ENCODE results near the gene COL18A1.
"Not testable (repeated sequence)": the region's sequence is repeated elsewhere in the genome, so short reads cannot be mapped to it uniquely, and the experiment has no call there.

COL18A1 gene

DNA sequence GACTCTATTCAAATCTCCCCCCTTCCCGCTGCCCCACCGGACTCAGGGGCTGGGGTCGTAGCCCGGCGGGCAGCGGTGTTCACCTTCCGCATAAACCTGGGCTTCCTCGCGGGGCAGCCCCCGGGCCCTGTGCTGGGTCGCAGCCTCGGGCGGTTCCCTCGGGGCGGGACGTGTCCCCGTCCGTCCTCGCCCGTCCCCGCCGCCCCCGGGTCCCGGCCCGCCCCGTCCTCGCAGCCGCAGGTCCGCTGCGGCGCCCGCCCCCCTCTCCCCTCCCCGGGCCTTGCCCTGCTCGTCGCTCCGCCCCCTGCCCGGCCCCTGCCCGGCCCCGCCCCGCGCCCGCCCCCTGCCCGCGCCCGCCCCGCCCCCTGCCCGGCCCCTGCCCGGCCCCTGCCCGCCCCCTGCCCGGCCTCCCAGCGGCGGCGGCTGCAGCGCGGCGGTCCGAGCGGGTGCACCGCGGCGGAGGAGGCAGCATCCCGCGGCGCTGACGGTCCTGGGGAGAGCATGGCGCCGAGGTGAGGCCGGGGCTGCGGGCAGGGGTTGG lies at the start of gene COL18A1:
TSS of gene COL18A1 (plus strand) at position 436 of the 541 bp plus-strand sequence. CDS start at position 502, 66 bp downstream.
- no peak for DNase-seq

DNA sequence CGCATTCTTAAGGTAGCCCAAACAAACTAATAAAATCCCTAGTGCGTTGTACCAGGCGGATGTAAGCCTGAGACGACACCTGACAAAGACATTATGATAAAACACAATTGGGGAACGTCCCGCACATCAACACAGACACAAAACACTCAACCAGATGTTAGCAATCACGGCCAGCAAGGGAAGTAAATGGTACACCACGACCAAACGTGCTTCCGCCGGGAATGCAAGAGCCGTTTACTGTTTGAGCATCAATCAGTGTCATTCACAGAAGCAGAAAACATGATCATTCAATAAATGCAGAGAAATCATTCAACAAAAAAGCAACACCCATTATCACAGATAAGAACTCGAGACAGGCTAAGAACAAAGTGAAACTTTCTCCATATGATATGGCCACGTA lies 49.4 kb upstream of the COL18A1 start:
- DNase-seq = no peak

DNA sequence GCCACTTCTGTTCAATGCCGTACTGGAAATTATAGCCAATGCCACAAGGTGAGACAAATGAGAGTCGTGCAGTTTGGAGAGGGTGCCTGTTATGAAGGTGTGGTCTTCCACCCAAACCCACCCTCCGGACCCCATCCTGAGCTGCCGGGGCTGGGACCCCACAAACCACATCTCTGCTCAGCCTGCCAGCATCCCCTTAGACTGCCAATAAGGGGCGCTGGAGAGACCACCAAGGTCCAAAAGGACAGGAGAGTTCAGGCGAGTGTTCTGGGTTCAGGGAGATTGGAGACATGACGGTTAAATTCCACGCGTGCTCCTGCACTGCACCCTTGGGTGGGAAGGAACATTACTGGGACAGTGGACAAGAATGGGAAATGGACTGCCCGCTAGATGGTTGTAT lies 48.7 kb upstream of the COL18A1 start:
- DNase-seq = no peak

DNA sequence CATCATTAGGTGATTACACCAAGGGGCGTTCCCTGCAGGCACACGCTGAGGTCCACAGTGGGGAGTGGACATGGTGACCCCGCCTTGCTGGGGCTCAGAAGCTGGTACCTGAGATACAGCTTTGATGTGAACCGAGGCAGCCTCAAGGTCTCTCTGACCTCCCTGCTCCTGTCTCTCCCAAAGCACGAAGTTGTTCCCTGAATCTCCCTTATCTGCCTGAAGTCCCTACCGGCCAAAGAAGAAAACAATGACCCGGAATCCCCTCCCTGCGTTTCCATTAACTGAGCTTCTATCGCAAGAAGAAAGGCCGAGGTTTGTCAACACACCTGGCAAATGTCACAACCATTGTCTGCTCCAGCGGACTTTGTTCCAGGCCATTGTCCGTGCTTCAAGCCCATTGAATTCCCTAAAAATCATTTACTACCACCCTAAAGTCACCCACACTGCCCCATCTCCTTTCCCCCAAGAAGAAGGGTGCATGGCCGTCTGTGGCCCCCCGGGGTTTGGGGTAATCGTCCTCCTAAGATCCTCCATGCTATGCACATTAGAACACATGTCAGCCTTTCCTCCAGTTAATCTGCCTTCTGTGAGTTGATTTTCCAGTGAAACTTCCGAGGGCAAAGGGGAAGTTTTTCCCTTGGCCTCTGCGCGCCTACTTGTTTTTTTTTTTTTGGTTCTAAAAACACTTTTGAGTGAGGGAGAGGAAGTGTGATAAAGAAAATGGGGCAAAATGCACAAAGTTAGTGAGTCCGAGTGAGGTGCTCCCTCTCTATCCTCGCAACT lies 48.1 kb upstream of the COL18A1 start:
- DNase-seq = no peak

DNA sequence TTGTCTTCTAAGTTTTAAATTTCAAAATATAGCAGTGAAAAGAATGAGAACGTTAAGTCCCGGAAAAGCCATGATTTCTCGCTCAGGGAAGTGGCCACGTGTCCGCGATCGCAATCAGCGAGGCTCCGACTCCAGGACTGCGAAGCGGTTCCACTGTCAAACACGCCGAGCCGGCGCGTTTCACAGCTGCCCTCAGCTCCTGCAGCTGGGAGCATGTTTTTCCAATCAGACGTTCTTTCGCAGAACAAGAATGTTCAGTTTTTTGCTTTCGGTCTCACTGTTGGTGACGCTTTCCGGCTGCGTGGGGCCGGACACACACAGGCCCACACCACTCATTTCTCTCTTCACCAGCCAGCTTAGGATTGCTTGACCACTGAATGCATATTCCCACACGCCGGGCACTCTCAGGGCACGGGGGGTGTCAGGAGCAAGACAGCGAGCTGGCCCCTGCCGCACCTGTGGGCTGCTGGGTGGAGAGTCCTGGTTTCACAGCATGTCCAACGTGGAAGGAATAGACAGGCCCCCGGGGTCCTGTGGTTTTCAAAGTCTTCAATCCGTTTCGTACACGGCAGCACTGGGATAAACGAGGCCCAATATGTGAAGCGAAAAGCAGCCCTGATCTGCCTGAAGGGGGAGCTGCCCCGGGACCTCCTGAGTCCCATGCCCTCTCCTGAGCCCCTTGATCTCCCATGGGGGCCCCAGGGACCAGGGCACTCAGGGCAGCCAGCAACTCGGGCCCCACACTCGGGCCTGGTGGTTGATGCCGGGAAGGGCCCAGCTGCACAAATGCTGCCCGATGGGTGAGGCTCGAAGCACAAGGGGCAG lies 47.3 kb upstream of the COL18A1 start:
- DNase-seq = no peak

DNA sequence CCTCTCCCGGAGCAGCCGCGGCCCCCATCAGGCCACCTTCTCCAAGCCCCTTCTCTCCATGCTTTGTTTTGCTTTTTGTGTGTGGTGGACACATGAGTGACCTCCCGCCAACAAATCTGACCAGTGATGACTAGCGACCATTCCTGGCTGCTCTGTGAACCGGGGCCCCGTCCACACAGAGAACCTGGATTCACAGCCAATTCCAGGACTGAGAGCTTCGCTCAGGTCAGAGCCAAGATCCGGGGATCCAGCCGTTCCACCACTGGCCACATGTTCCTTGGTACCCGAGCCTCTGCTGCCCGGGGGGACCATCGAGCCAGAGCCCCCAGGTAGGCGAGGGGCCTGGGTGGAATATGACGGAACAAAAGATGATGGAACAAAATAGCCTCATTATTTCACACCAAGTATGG lies 46.7 kb upstream of the COL18A1 start:
- no peak for DNase-seq

DNA sequence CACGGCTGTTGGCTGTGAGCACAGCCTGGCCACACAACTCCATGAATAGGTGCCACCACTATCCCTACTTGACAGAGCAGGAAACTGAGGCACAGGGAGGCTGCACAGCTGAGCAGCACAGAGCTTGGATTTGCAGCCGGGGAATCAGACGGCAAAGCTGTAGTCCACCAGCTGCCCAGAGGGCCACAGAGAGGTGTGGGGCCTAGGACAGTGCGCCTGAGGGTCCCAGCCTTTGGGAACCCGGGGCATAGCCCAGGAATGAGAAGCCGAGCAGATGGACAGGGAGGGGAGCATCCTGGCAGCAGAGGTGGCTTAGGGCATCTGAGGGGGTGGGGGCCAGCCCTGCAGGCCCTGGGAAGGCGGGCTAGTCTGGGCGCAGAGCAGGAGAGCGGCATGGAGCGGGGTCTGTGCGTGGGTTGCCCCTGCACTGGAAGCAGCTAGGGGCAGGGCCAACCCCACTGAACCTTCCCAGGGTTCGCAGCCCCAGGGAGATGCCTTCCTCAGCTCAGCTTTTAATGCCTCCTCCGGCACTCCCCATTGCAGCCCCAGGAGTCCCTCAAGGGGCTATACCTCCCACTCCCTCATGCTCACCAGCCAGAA lies 46.2 kb upstream of the COL18A1 start:
- DNase-seq = no peak

DNA sequence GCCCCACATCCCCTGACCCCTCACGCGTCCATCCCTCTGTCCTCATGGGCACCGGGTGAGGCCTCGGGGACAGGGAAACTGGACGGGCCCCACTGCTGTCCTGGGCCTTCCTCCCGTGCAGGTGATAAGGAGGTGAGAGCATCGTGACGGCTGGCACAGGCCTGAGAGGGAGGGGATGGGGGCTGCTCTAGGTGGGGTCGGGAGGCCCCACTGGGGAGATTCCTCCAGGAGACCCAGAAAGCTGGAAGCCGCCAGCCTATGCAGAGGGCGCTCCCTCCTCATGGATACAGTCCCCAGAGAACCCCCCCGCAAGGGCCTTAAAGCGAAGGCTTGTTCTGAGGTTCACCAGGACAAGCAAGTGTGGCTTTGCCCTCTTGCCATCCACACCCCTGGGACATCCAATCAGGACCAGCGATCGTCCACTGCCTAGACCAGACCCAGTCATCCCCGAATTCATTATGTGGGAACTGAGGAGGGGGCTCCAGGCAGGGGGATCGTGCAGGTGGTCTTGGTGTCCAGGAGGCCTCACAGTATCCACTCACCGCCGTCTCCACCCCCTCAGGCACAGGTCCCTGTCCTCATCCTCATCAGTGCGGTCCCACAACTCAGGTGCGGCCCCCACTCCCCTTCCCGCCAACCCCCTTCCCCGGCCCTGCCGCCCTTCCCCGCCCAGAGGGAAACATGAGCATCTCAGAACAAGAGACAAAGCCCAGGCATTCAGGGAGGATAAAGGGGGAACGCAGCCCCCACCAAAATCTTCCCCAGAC lies 45.3 kb upstream of the COL18A1 start:
- no peak for DNase-seq

DNA sequence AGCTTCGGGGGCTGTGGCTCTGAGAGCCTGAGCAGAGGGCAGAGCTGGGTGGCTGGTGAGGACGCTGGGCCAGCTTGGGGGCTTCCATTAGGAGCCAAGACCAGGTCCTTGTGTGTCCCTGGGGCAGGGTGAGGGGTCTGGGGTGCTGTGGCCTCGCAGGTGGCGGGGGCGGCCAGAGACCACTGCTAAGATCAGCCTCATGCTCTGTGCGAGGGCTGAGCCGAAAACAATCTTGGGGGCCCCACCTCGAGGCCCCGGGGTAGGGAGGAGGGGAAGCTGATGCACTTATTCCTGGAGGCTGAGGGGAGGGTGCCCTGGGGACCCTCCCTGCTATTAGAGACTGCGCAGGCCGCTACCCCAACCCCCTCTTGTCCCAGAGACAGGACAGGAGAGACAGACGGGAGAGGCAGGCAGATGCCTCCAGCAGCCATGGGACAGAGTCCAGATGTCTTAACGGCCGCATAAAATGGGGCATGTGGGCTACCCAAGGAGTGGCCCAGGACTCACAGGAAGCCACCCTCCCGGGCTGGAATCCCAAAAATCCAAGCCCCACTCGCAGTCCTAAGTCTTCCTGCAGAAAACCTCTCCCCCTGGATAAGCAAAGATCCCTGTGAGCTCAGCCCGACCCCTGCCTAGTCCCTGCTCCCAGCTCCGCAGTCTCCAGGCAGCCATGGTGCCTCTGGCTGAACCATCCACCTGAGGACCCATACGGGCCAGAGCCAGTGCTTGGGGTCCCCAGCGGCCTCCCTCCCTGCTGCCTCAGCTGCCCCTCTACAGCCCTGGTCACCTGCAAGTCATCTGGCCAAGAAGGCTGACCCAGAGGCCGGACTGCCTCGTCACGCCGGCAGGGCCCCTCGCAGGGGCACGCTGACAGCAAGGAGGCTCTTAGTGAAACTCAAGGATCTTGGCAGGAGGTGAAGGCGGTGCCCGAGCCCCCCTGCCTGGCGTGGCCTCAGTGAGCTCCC lies 43.6 kb upstream of the COL18A1 start:
- no peak for DNase-seq

DNA sequence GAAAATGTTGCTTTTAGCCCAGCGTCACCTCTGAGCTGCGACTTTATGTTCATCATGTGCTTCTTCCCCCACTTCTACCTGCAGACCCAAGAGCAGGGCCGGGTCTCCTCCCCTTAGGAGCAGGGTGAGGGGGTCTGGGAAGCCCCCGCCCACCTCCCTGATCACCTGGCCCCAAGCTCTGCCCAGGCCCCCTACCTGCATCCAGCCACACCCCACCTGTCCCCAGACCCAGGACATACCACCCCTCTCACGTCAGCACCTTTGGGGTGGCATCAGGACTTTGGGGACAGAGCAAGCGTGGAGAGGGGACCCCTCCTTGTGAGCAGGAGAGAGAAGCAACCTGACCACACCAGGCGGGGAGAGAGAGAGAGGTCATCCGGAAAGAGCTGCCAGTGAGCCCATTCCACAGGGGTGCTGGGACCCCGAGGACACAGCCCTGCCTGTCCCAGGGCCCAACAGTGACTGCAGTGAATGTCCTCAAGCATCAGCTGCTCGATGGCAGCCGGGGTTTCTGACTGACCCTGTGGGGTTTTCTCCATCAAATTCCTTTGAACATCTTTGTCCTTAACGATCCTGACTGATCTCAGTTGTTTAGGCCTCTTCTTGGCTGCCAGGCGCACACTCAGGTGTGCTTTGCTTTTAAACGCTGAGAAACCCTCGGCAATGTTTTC lies 42.8 kb upstream of the COL18A1 start:
- DNase-seq = no peak

DNA sequence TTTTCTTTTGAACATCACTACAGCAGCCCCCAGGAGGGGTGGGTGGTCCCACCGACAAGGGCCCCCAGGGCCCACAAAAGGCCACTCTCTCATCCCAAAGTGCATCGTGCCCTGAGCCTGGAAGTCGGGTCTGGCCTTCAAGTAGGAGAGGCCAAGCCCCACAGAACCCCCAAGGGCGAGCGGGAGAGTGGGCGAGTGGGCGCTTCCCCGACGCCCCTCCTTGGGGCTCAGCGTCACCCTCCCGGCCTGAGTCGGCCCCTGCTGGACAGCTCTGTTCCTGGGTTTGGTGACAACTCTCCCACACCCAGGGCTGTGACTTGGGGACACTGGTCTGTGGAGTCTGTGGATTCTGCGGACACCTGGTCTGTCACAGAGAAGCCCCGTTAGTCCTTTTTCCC lies 42.2 kb upstream of the COL18A1 start:
- no peak for DNase-seq

DNA sequence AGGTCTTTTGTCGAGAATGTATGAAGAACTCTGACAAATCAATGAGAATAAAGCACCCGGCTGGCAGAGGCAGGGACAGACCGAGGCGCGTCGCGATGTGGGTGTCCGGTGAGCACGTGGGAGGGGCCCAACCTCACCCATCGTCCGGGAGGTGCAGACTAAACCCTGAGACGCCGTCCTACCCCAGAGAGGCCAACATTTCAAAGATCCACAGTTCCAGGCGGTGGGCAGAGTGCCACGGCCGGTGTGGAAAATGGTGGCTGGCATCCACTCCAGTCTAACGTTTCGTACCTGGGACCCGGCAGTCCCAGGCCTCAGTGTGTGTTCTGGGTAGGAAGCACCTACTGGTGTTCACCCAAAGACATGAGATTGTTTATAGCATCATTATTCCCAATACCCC lies 41.7 kb upstream of the COL18A1 start:
- not testable (repeated sequence) for DNase-seq

DNA sequence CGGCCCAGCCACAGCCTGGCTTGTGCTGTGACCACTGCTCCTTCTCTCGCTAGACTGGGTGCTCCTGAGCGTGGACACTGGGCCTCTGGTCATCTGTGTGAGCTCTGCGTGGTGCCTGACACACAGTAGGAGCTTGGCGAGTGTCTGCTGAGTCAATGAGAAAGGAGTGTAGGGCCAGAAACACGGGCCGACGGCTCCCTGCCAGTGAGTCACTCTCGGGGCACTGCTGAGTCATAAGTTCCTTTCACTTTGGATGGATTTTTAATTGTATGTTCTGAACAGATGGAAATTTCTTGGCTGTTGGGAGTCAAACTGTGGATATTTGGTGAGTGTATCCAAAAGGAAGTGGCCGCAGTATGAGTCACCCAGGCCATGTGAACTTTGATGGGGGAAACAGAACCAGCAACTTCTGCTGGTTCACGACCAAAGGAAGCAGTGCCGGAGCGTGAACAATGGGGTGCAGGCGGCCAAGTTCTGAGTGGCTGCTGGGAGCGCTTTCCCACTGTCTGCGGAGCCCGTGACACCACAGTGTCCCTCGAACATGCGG lies 41.0 kb upstream of the COL18A1 start:
- no peak for DNase-seq

DNA sequence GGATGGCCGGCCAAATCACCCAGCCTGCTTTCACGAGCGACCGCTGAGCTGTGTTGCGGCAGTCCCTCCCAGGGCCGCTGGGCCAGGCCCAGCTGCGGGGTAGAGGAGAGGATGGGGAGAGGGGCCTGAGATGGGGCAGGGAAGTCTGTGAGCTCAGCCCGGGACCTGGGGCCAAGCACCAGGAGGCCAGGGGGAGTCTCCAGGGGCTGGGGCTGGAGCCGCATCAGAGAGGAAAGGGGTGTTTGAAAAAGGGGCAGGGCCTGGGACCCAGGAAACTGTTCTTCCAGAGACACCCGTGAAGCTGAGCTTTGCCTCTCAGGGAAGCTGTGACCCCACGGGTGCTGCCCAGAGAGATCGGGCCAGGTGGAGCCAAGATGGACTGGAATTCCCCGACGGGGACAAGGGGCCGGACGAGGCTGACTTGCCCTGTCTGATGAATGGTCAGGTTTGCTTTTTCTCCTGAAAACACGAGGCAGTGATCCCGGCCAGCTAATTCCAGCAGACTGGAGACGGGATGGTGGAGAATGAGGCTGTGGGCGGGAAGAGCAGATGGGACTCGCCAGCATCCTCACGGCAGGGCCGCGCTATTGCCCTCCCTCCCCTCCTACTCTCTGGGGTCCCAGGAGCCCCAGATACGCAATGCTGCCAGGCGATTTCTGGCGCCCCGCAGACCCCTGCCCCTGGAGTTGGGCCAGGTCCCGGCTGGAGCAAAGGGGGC lies 40.3 kb upstream of the COL18A1 start:
- DNase-seq = no peak

DNA sequence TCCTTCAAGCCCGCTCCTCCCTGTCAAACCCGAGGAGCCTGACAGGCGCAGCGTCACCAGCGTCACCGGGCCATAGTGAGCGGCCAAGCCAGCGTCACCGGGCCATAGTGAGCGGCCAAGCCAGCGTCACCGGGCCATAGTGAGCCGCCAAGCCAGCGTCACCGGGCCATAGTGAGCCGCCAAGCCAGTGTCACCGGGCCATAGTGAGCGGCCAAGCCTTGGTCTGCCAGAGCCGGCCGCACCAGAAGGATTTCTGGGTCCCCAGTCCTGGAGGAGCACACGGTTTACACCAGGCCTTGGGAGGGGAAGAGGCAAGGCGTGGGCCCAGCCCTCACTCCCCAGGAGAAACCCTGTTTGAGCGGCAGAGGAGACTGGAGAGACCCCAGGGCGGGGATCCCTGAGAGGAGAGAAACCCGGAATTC lies 39.8 kb upstream of the COL18A1 start:
- DNase-seq = no peak

DNA sequence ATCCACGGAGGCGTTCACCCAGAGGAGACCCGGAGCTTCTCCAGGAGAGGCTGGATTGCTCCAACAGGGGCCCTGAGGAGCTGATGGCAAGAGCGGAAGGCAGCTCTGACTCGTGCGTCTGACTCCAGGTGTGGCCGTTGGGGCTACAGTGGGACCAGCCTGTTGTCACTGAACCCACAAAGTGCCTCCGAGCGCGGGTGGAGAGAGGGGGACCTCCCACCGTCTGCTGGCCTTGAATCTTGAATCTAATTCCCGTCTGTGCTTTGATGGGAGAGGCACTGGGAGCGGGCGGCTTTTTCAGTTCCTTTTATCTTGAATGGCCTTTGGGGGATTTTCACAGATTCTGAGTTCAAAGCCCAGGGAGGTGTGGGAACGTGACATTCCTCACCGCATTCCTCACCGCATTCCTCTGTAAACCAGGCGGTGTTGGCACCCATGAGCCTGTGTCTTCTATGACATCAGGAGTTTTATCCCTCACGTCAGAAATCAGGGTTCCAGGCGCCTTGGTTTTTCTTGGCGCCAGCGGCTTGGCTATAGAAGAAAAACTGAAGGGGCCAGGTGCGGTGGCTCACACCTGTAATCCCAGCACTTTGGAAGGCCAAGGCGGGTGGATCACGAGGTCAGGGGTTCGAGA lies 39.2 kb upstream of the COL18A1 start:
- DNase-seq = no peak

DNA sequence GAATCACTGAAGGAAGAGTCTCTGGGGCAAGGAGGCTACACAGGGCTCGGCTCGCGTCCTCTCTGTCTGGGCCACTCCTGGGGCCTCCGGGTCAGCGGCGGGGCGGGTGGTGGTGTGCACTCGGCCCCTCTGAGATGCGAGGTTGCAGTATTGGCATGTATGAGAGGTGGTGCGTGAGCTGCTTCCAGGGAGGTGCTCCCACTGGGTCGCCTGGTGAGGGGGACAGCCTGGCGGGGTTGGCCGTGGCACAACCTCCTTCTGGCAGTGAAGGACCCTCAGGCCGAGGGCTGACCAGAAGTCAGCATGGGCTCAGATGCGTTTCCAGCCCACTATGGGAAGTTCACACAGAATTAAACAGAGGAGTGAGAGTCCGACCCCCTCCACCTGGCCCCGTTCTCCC lies 38.5 kb upstream of the COL18A1 start:
- DNase-seq = no peak

DNA sequence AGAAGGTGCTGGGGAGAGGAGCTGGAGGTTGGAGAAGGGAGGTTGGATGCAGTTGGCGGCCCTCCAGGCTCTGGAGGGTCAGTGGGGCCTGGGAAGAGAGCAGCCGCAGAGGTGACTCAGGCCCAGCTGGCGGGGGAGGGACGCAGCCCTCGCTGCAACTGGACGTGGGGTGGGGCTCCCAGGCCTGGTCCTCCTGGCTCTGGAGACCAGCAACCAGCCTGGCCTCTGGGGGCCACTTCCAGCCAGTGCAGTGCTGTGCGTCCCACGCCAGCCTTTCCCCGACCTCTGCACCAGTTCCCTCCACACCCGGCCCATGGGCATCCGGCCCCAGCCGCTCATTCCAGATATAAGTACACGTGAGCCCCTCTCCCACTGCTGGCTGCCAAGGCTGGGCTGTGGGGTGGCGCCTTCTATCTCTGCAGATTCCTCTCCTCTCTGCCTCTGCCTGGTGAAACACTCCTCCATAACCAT lies 38.0 kb upstream of the COL18A1 start:
- no peak for DNase-seq
